Measurements from ENCODE around the gene STK4.
"Not testable (repeated sequence)": the region's sequence is repeated elsewhere in the genome, so short reads cannot be mapped to it uniquely, and the experiment has no call there.

The STK4 gene

DNA sequence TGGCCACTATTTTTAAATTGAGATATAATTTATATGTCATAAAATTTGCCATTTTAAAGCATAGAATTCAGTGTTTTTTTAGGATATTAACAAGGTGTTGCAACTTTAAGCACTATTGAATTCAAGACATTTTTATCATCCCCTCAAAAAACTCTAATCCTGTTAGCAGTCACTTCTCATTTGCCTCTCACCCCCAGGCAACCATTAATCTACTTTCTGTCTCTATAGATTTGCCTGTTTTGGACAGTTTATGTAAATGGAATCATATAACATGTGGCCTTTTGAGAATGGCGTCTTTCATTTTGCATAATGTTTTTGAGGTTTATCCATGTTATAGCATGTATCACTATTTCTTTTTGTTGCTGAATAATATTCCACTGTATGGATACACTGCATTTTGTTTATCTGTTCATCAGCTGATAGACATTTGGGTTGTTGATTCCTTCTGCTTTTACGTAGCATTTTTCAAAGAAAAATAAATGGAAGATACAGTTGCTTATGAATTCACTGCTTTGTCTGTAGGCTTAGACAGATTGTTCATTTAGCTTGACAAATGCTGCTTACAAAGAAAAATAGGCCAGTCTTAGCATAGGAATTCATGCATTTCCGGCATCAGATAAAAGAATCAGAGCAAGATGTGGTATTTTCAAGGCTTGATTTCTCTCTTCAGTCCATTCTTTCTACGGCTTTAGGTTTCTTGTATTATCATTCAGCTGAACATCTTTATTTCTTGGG, 52.9 kb downstream of the STK4 start:
- no peak for DNase-seq

DNA sequence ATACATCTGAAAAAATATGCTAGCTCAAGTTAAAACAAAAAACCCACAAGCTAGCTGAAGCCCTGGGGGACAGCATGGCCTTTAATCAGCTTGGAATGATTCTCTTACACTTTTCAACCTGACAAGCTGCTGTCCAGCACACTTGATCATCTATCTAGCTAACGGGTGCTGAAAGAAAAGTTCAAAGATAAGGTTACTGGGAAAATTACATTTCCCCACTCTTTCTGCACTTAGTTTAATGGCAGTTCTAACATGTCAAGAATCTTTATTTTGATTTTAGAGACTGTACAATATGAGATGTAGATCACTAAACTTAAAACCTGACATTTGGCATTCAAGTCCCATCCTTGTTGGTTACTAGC, 53.4 kb downstream of the STK4 start:
- Histone ChIP-seq H3K4me3 (ENCODE audit: insufficient read depth, low read depth, low read length, poor library complexity, severe bottlenecking) (no peak overlapping the region), H3K4me1 (ENCODE audit: control insufficient read depth, insufficient read depth, low read length, poor library complexity, severe bottlenecking) (peaks cover 15% of the 10 kb centered on the region), H3K27me3 (replicated peaks; ENCODE audit: control insufficient read depth, insufficient read depth, low read length, poor library complexity, severe bottlenecking) (no peaks in the 10 kb centered on the region), H3K27ac (ENCODE audit: insufficient read depth, low read length, poor library complexity, severe bottlenecking) (peak overlapping the region; percentile 14), H3K36me3 (ENCODE audit: control insufficient read depth, insufficient read depth, low read length) (peaks cover 66% of the 10 kb centered on the region), H3K9me3 (ENCODE audit: control insufficient read depth, low read length) (no peaks in the 10 kb centered on the region)
- DNase-seq: no peak

More for the DNA sequence above, 52.9 kb downstream of the STK4 start:
- Histone ChIP-seq H3K4me1 (ENCODE audit: control insufficient read depth, insufficient read depth, low read length, poor library complexity, severe bottlenecking) (peaks cover 15% of the 10 kb centered on the region), H3K27ac (ENCODE audit: insufficient read depth, low read length, poor library complexity, severe bottlenecking) (peak overlapping the region; percentile 14), H3K9me3 (ENCODE audit: control insufficient read depth, low read length) (no peaks in the 10 kb centered on the region), H3K4me3 (ENCODE audit: insufficient read depth, low read depth, low read length, poor library complexity, severe bottlenecking) (no peak overlapping the region), H3K36me3 (ENCODE audit: control insufficient read depth, insufficient read depth, low read length) (peaks cover 65% of the 10 kb centered on the region), H3K27me3 (replicated peaks; ENCODE audit: control insufficient read depth, insufficient read depth, low read length, poor library complexity, severe bottlenecking) (no peaks in the 10 kb centered on the region)

DNA sequence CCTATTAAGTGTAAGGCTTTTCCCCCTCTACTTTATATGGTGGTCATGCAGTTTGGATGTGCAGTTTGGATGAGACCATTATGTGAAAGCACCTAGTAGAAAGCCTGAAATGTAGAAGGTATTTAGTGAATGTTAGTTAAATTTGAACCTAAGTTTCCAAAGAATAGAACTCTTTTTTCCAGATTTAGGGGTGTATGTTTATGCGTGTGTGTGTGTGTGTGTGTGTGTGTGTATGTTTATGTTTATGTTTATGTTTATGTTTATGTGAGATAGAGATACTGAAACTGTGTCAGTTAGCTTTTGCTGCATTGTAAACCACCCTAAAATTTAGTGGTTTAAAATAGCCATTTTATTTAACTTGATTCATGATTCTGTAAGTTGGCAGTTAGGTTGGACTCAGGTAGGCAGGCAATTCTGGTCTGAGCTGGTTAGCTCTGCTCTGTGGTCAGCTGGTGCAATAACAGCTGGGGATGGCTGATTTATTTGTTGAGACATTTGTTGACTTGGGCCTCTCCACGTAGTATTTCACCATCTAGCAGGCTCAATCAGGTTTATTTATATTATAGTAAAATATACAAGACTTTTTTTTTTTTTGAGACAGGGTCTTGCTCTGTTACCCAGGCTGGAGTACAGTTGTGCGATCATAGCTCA, 54.0 kb downstream of the STK4 start:
- Histone ChIP-seq H3K27ac (ENCODE audit: insufficient read depth, low read length, poor library complexity, severe bottlenecking) (no peak overlapping the region), H3K9me3 (ENCODE audit: control insufficient read depth, low read length) (no peaks in the 10 kb centered on the region), H3K4me1 (ENCODE audit: control insufficient read depth, insufficient read depth, low read length, poor library complexity, severe bottlenecking) (peaks cover 10% of the 10 kb centered on the region), H3K36me3 (ENCODE audit: control insufficient read depth, insufficient read depth, low read length) (peaks cover 67% of the 10 kb centered on the region), H3K4me3 (ENCODE audit: insufficient read depth, low read depth, low read length, poor library complexity, severe bottlenecking) (no peak overlapping the region), H3K27me3 (replicated peaks; ENCODE audit: control insufficient read depth, insufficient read depth, low read length, poor library complexity, severe bottlenecking) (no peaks in the 10 kb centered on the region)
- no peak for DNase-seq

DNA sequence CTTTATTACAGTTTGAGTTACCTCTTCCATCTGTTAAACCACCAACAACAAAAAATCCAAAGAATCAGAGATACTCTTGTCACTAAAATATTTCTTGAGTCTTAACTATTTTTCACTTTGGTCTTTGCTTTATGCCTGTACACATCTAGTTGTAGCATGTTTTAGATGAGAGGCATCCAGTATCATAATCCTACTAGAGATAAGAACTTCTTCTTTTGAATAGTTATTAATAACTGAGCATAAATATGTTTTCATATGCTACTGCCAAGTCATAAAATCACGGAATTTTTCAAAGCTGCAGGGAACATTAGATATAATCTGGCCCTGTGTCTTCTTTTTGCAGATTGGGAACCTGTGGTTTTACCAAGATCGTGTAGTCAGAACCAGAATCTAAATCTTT, 55.3 kb downstream of the STK4 start:
- Histone ChIP-seq H3K4me3 (ENCODE audit: insufficient read depth, low read depth, low read length, poor library complexity, severe bottlenecking) (no peak overlapping the region), H3K9me3 (ENCODE audit: control insufficient read depth, low read length) (no peaks in the 10 kb centered on the region), H3K36me3 (ENCODE audit: control insufficient read depth, insufficient read depth, low read length) (peaks cover 74% of the 10 kb centered on the region), H3K27me3 (replicated peaks; ENCODE audit: control insufficient read depth, insufficient read depth, low read length, poor library complexity, severe bottlenecking) (no peaks in the 10 kb centered on the region), H3K4me1 (ENCODE audit: control insufficient read depth, insufficient read depth, low read length, poor library complexity, severe bottlenecking) (peaks cover 7% of the 10 kb centered on the region), H3K27ac (ENCODE audit: insufficient read depth, low read length, poor library complexity, severe bottlenecking) (no peak overlapping the region)
- DNase-seq: no peak

DNA sequence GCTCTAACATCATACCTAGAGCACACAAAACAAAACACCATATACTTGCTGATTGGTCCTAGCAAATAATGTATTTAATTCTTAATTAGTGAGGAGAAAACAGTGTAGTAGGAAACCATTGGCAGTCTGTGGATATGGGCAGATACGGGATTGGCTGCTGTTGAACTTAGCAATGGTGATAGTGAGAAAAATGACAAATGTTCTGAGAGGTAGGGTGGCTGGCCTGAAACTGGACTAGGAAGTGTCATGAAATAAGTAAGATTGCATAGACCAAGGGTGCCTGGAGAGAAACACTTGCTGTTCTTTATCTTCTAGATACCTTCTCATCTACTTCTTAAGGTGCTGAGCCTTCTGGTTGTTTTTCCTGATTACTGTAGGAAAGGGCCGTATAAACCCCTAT, 56.8 kb downstream of the STK4 start:
- not testable (repeated sequence) for H3K4me1 ChIP-seq (ENCODE audit: control insufficient read depth, insufficient read depth, low read length, poor library complexity, severe bottlenecking); H3K4me3 ChIP-seq (ENCODE audit: insufficient read depth, low read depth, low read length, poor library complexity, severe bottlenecking); DNase-seq; H3K9me3 ChIP-seq (ENCODE audit: control insufficient read depth, low read length); H3K27me3 ChIP-seq (replicated peaks; ENCODE audit: control insufficient read depth, insufficient read depth, low read length, poor library complexity, severe bottlenecking); H3K27ac ChIP-seq (ENCODE audit: insufficient read depth, low read length, poor library complexity, severe bottlenecking)
- H3K36me3 ChIP-seq (ENCODE audit: control insufficient read depth, insufficient read depth, low read length): peaks cover 71% of the 10 kb centered on the region

DNA sequence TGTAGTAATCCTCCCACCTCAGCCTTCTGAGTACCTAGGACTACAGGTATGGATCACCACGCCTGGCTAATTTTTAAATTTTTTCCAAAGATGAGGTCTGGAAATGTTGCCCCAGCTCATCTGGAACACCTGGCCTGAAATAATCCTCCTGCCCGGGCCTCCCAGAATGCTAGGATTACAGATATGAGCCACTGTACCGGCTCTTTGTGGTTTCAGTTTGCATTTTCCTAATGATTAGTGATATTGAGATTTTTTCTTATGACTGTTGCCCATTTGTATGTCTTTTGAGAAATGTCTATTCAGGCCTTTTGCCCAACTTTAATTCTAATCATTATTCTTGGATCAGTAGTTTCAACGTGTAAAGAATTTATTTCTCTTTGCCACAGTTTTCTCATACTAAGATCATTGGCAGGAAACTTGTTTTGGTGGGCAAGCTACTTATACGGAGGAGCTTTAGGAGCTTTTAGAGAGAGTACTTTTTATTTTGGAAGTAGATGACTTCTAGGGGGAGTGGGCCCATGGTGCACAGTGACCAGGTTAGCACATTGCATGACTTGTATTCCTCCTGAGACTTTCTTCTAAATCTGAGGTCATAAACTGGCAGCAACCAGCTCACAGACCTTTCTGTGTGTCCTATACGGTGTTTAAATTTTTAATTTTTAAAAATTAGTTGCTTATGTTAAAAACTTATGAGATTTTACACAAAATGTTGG, 62.3 kb downstream of the STK4 start:
- Histone ChIP-seq H3K36me3 (ENCODE audit: control insufficient read depth, insufficient read depth, low read length) (peaks cover 54% of the 10 kb centered on the region), H3K9me3 (ENCODE audit: control insufficient read depth, low read length) (no peaks in the 10 kb centered on the region), H3K27me3 (replicated peaks; ENCODE audit: control insufficient read depth, insufficient read depth, low read length, poor library complexity, severe bottlenecking) (no peaks in the 10 kb centered on the region), H3K4me3 (ENCODE audit: insufficient read depth, low read depth, low read length, poor library complexity, severe bottlenecking) (no peak overlapping the region), H3K27ac (ENCODE audit: insufficient read depth, low read length, poor library complexity, severe bottlenecking) (peak overlapping the region; percentile 22), H3K4me1 (ENCODE audit: control insufficient read depth, insufficient read depth, low read length, poor library complexity, severe bottlenecking) (peaks cover 9% of the 10 kb centered on the region)
- DNase-seq: no peak

DNA sequence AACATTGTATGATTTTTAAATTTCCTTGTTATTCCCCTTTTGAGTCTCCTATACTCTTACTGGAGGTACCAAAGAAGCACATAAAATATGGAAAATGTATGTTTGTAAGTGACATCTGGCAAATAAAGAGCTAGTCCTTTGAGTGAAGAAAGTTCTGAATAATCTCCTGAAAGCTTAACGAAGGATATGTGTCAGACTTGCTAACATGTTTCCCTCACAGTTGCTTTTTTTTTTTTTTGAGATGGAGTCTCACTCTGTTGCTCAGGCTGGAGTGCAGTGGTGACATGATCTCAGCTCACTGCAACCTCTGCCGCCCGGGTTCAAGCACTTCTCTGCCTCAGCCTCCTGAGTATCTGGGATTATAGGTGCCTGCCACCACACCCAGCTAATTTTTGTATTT, 63.6 kb downstream of the STK4 start:
- Histone ChIP-seq H3K36me3 (ENCODE audit: control insufficient read depth, insufficient read depth, low read length) (peaks cover 46% of the 10 kb centered on the region), H3K9me3 (ENCODE audit: control insufficient read depth, low read length) (no peaks in the 10 kb centered on the region), H3K27ac (ENCODE audit: insufficient read depth, low read length, poor library complexity, severe bottlenecking) (no peak overlapping the region), H3K4me3 (ENCODE audit: insufficient read depth, low read depth, low read length, poor library complexity, severe bottlenecking) (no peak overlapping the region), H3K4me1 (ENCODE audit: control insufficient read depth, insufficient read depth, low read length, poor library complexity, severe bottlenecking) (peaks cover 14% of the 10 kb centered on the region), H3K27me3 (replicated peaks; ENCODE audit: control insufficient read depth, insufficient read depth, low read length, poor library complexity, severe bottlenecking) (no peaks in the 10 kb centered on the region)
- DNase-seq: no peak

DNA sequence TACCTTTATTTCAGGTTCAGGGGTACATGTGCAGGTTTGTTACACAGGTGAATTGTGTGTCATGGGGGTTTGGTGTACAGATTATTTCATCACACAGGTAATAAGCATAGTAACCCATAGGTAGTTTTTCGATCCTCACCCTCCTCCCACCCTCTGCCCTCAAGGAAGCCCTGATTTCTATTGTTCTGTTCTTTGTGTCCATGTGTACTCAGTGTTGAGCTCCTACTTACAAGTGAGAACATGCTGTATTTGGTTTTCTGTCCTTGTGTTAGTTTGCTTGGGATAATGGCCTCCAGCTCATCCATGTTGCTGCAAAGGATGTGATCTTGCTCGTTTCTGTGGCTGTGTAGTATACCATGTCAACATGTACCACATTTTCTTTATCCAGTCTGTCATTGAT, 66.0 kb downstream of the STK4 start:
- Histone ChIP-seq H3K36me3 (ENCODE audit: control insufficient read depth, insufficient read depth, low read length) (peaks cover 35% of the 10 kb centered on the region), H3K27me3 (replicated peaks; ENCODE audit: control insufficient read depth, insufficient read depth, low read length, poor library complexity, severe bottlenecking) (no peaks in the 10 kb centered on the region), H3K4me3 (ENCODE audit: insufficient read depth, low read depth, low read length, poor library complexity, severe bottlenecking) (no peak overlapping the region), H3K9me3 (ENCODE audit: control insufficient read depth, low read length) (no peaks in the 10 kb centered on the region), H3K4me1 (ENCODE audit: control insufficient read depth, insufficient read depth, low read length, poor library complexity, severe bottlenecking) (peaks cover 23% of the 10 kb centered on the region), H3K27ac (ENCODE audit: insufficient read depth, low read length, poor library complexity, severe bottlenecking) (no peak overlapping the region)
- DNase-seq: no peak

DNA sequence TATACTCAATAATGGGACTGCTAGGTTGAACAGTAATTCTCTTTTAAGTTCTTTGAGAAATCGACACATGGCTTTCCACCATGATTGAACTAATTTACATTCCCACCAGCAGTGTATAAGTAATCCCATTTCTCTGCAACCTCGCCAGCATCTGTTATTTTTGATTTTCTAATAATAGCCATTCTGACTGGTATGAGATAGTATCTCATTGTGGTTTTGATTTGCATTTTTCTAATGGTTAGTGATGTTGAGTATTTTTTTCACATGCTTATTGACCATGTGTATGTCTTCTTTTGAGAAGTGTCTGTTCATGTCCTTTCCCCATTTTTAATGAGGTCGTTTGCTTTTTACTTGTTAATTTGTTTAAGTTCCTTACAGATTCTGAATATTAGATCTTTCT, 66.5 kb downstream of the STK4 start:
- no peak for DNase-seq
- Histone ChIP-seq H3K36me3 (ENCODE audit: control insufficient read depth, insufficient read depth, low read length) (peaks cover 40% of the 10 kb centered on the region), H3K4me3 (ENCODE audit: insufficient read depth, low read depth, low read length, poor library complexity, severe bottlenecking) (no peak overlapping the region), H3K9me3 (ENCODE audit: control insufficient read depth, low read length) (no peaks in the 10 kb centered on the region), H3K27me3 (replicated peaks; ENCODE audit: control insufficient read depth, insufficient read depth, low read length, poor library complexity, severe bottlenecking) (no peaks in the 10 kb centered on the region), H3K4me1 (ENCODE audit: control insufficient read depth, insufficient read depth, low read length, poor library complexity, severe bottlenecking) (peaks cover 24% of the 10 kb centered on the region), H3K27ac (ENCODE audit: insufficient read depth, low read length, poor library complexity, severe bottlenecking) (no peak overlapping the region)

DNA sequence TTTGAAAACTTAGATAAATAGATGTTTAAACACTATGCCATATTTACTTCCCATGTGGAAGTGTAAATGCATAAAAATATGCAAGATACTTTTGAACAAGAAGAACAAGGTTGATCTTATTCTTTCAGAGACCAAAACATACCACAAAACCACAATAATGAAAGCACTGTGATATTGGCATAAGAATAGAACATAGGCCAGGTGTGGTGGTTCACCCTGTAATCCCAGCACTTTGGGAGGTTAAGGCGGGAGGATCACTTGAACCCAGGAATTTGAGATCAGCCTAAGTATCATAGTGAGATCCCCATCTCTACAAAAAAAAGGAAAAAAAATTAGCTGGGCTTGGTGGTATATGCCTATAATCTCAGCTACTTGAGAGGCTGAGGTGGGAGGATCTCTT, 68.1 kb downstream of the STK4 start:
- Histone ChIP-seq H3K9me3 (ENCODE audit: control insufficient read depth, low read length) (no peaks in the 10 kb centered on the region), H3K36me3 (ENCODE audit: control insufficient read depth, insufficient read depth, low read length) (peaks cover 30% of the 10 kb centered on the region), H3K4me3 (ENCODE audit: insufficient read depth, low read depth, low read length, poor library complexity, severe bottlenecking) (no peak overlapping the region), H3K27me3 (replicated peaks; ENCODE audit: control insufficient read depth, insufficient read depth, low read length, poor library complexity, severe bottlenecking) (no peaks in the 10 kb centered on the region), H3K4me1 (ENCODE audit: control insufficient read depth, insufficient read depth, low read length, poor library complexity, severe bottlenecking) (peaks cover 23% of the 10 kb centered on the region), H3K27ac (ENCODE audit: insufficient read depth, low read length, poor library complexity, severe bottlenecking) (no peak overlapping the region)
- DNase-seq: no peak

Data from effector memory CD4-positive, alpha-beta T cell (primary cell).